Kidney epithelial cell (primary cell): ENCODE measurements around the gene MINK1. TPM values are rescaled to one million over a fixed set of nuclear protein-coding genes. Genes with fewer than 3 reads are reported as not detected.

ENCODE experiments used
- DNase-seq: peaks from one replicate; pipeline ENCODE4 v3.0.0-alpha.2; 2010; ENCODE audit warnings: low read depth
- H3K27me3 ChIP-seq: 2 replicates; pipeline ENCODE4 v1.6.0; 2011; ENCODE audit warnings: low read length; ENCODE audit not compliant: control insufficient read depth, insufficient read depth
- H3K36me3 ChIP-seq: 2 replicates; pipeline ENCODE4 v1.5.1; 2011; ENCODE audit warnings: low read length; ENCODE audit not compliant: control insufficient read depth, insufficient read depth
- H3K4me3 ChIP-seq: 2 replicates; pipeline ENCODE4 v1.5.1; 2011; ENCODE audit warnings: low read depth, mild to moderate bottlenecking, control low read depth, low read length
- total RNA-seq: library from RNA; depleted of rRNA; stranded (reverse); fragments of >200 nt; gene quantifications from 2 replicates; pipeline ENCODE4 v1.2.3, GENCODE V29; 2015
- TF ChIP-seq, protein P1 (sequence below): IDR thresholded peaks from 2 replicates; pipeline ENCODE4 v1.5.1; 2011; ENCODE audit warnings: mild to moderate bottlenecking, moderate library complexity, low read length, control low read depth, inconsistent platforms; ENCODE audit not compliant: insufficient read depth, poor library complexity, severe bottlenecking

The MINK1 gene
- total RNA-seq, 1 donor from 2014 or later: 36.1 TPM

GRCh38 chr17:4807605-4808377, 25.3 kb upstream of the MINK1 start:
- Histone ChIP-seq H3K4me3 (peak overlapping the region; percentile 82), H3K27me3 (no peaks in the 10 kb centered on the region), H3K36me3 (no peaks in the 10 kb centered on the region)
- DNase-seq: no peak
- TF ChIP-seq, protein P1, sequence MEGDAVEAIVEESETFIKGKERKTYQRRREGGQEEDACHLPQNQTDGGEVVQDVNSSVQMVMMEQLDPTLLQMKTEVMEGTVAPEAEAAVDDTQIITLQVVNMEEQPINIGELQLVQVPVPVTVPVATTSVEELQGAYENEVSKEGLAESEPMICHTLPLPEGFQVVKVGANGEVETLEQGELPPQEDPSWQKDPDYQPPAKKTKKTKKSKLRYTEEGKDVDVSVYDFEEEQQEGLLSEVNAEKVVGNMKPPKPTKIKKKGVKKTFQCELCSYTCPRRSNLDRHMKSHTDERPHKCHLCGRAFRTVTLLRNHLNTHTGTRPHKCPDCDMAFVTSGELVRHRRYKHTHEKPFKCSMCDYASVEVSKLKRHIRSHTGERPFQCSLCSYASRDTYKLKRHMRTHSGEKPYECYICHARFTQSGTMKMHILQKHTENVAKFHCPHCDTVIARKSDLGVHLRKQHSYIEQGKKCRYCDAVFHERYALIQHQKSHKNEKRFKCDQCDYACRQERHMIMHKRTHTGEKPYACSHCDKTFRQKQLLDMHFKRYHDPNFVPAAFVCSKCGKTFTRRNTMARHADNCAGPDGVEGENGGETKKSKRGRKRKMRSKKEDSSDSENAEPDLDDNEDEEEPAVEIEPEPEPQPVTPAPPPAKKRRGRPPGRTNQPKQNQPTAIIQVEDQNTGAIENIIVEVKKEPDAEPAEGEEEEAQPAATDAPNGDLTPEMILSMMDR: no peak

GRCh38 chr17:4808378-4808767, 24.8 kb upstream of the MINK1 start:
- H3K27me3 ChIP-seq: no peaks in the 10 kb centered on the region
- no peak for DNase-seq
- H3K36me3 ChIP-seq: no peaks in the 10 kb centered on the region
- H3K4me3 ChIP-seq: no peak overlapping the region
- TF ChIP-seq, protein P1: no peak

DNA sequence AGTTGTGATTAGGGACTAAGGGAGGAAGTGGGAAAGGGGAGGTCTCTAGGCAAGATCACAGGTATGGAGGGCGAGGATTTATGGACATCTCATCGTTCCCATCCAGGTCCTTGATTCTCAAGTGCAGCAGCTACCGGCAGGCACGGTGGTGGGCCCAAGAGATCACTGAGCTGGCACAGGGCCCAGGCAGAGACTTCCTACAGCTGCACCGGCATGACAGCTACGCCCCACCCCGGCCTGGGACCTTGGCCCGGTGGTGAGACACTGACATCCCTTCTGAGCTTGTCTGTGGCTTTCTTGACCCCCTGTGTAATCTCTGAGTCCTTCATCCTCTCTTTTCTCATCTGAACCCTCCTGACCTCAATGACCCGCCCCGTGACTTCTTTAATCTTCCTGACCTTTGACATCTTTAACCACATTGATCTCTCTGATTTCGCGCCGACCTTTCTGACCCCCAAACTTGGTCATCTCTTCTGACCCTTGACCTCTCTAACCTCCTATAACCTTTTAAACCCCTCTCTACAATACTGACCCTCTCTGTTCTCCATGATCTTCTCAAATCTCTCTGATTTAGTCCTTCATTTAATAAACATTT, 22.3 kb upstream of the MINK1 start:
- TF ChIP-seq, protein P1: no peak
- H3K36me3 ChIP-seq: no peaks in the 10 kb centered on the region

DNA sequence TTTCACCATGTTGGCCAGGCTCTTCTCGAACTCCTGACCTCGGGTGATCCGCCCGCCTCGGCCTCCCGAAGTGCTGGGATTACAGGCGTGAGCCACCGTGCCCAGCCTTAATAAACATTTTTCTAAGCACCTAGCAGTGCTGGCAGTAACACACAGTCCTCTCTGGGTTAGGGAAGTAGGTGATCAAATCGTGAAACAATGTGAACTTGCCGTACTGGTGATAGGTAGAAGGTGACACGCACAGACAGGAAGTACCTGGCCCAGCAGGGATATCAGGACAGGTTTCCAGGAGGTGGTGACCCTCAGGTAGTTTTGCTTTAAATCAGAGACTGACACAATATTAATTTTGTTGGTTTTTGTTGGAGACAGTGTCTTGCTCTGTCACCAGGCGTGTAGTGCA, 21.7 kb upstream of the MINK1 start:
- no peak overlapping the region for H3K4me3 ChIP-seq
- TF ChIP-seq, protein P1: no peak
- H3K27me3 ChIP-seq: no peaks in the 10 kb centered on the region
- H3K36me3 ChIP-seq: no peaks in the 10 kb centered on the region
- DNase-seq: no peak

More for the DNA sequence above, 22.3 kb upstream of the MINK1 start:
- H3K4me3 ChIP-seq: no peak overlapping the region
- DNase-seq: no peak
- no peaks in the 10 kb centered on the region for H3K27me3 ChIP-seq

- H3K4me3 ChIP-seq: no peak overlapping the region
- no peak for DNase-seq
- H3K27me3 ChIP-seq: no peaks in the 10 kb centered on the region
- H3K36me3 ChIP-seq: no peaks in the 10 kb centered on the region
- TF ChIP-seq, protein P1: no peak
Measured at GRCh38 chr17:4812690-4813089, 20.4 kb upstream of the MINK1 start.
